K562 (cell line): ENCODE measurements around the gene KDM5A. TPM values are rescaled to one million over a fixed set of nuclear protein-coding genes. Genes with fewer than 3 reads are reported as not detected.

Experiments used
- polyA plus RNA-seq, 8 experiments: library from polyadenylated mRNA; depleted of rRNA in 4 of 8; stranded (reverse) in 5 of 8; unstranded in 3 of 8; fragments of >200 nt; fragmentation: Nextera tagmentation in 2 of 8; fragmentation: Illumina TruSeq in 1 of 8; extraction: Ambion mirVana in 2 of 8; extraction: Trizol in 1 of 8; gene quantifications; 2 replicates each; pipeline versions ENCODE4 v1.2.1 to v1.2.3, GENCODE V29; 2011 to 2014; ENCODE audit warnings: inconsistent platforms in 1 of 8, missing spikeins in 1 of 8
- total RNA-seq, 7 experiments: library from RNA; depleted of rRNA in 6 of 7; stranded (reverse); fragments of >200 nt in 6 of 7; fragmentation: Illumina TruSeq in 2 of 7; extraction: Trizol in 2 of 7; gene quantifications; 2 replicates each; pipeline versions ENCODE4 v1.2.1 to v1.2.3, GENCODE V29; 2011 to 2021; ENCODE audit warnings: low replicate concordance in 1 of 7

KDM5A gene
- total and polyA plus RNA-seq, 9 of the 15 experiments (the other 6 are each of a cell fraction or from before 2014, with no cell fraction given), result 5.5 to 35.1 (median 13.1) TPM

Other genes with a start within 250 kb of the KDM5A start
- not detected in 2 replicates for gene SLC6A12, start 175.2 kb downstream of the KDM5A start, total RNA-seq (2014; rRNA removed)
- gene SLC6A12, start 175.2 kb downstream of the KDM5A start, total RNA-seq (2014; rRNA removed; fragmentation: Illumina TruSeq; extraction: Trizol), result not detected in 2 replicates
- gene SLC6A12, start 175.2 kb downstream of the KDM5A start, total RNA-seq (2015; rRNA removed; fragmentation: Illumina TruSeq; extraction: Trizol), result not detected in 2 replicates
- gene SLC6A12, start 175.2 kb downstream of the KDM5A start, total RNA-seq (2021), result not detected in 2 replicates
- 0.04 TPM in 1 of 2 replicates, not detected in the other for gene SLC6A12, start 175.2 kb downstream of the KDM5A start, polyA plus RNA-seq (2011; rRNA removed)
- not detected in 2 replicates for gene SLC6A12, start 175.2 kb downstream of the KDM5A start, polyA plus RNA-seq (2014; fragmentation: Illumina TruSeq; extraction: Trizol)
- gene SLC6A12, start 175.2 kb downstream of the KDM5A start, polyA plus RNA-seq (2014; fragmentation: Nextera tagmentation; extraction: Ambion mirVana), result not detected
- gene SLC6A12, start 175.2 kb downstream of the KDM5A start, polyA plus RNA-seq (2014; rRNA removed), result not detected in 2 replicates
- not detected in 2 replicates for gene SLC6A13, start 126.5 kb downstream of the KDM5A start, total RNA-seq (2014; rRNA removed)
- 0.22 TPM in 1 of 2 replicates, not detected in the other for gene SLC6A13, start 126.5 kb downstream of the KDM5A start, total RNA-seq (2014; rRNA removed; fragmentation: Illumina TruSeq; extraction: Trizol)
- not detected in 2 replicates for gene SLC6A13, start 126.5 kb downstream of the KDM5A start, total RNA-seq (2015; rRNA removed; fragmentation: Illumina TruSeq; extraction: Trizol)
- 0.33 and 0.38 TPM in 2 replicates for gene SLC6A13, start 126.5 kb downstream of the KDM5A start, total RNA-seq (2021)
- gene SLC6A13, start 126.5 kb downstream of the KDM5A start, polyA plus RNA-seq (2011; rRNA removed), result 0.09 TPM in 1 of 2 replicates, not detected in the other
- gene SLC6A13, start 126.5 kb downstream of the KDM5A start, polyA plus RNA-seq (2014; fragmentation: Illumina TruSeq; extraction: Trizol), result 0.09 TPM in 1 of 2 replicates, not detected in the other
- under 1 TPM in 1 of 2 experiments, not detected in 1; 0.06 TPM for gene SLC6A13, start 126.5 kb downstream of the KDM5A start, polyA plus RNA-seq (2014; fragmentation: Nextera tagmentation; extraction: Ambion mirVana)
- 0.30 TPM in 1 of 2 replicates, not detected in the other for gene SLC6A13, start 126.5 kb downstream of the KDM5A start, polyA plus RNA-seq (2014; rRNA removed)
- 15.8 and 21.6 TPM in 2 replicates for gene CCDC77, start 12.3 kb upstream of the KDM5A start, total RNA-seq (2014; rRNA removed)
- 26.5 and 27.8 TPM in 2 replicates for gene CCDC77, start 12.3 kb upstream of the KDM5A start, total RNA-seq (2014; rRNA removed; fragmentation: Illumina TruSeq; extraction: Trizol)
- 21.0 and 22.2 TPM in 2 replicates for gene CCDC77, start 12.3 kb upstream of the KDM5A start, total RNA-seq (2015; rRNA removed; fragmentation: Illumina TruSeq; extraction: Trizol)
- 10.5 and 11.9 TPM in 2 replicates for gene CCDC77, start 12.3 kb upstream of the KDM5A start, total RNA-seq (2021)
- gene CCDC77, start 12.3 kb upstream of the KDM5A start, polyA plus RNA-seq (2011; rRNA removed), result 16.1 and 16.3 TPM in 2 replicates
- gene CCDC77, start 12.3 kb upstream of the KDM5A start, polyA plus RNA-seq (2014; fragmentation: Illumina TruSeq; extraction: Trizol), result 21.2 and 21.8 TPM in 2 replicates
- gene CCDC77, start 12.3 kb upstream of the KDM5A start, polyA plus RNA-seq (2014; fragmentation: Nextera tagmentation; extraction: Ambion mirVana), result 10 to 100 TPM; 11.8 to 17.8 TPM
- 14.8 and 26.4 TPM in 2 replicates for gene CCDC77, start 12.3 kb upstream of the KDM5A start, polyA plus RNA-seq (2014; rRNA removed)
- not detected in 2 replicates for gene B4GALNT3, start 70.6 kb upstream of the KDM5A start, total RNA-seq (2014; rRNA removed)
- gene B4GALNT3, start 70.6 kb upstream of the KDM5A start, total RNA-seq (2014; rRNA removed; fragmentation: Illumina TruSeq; extraction: Trizol), result not detected in 2 replicates
- gene B4GALNT3, start 70.6 kb upstream of the KDM5A start, total RNA-seq (2015; rRNA removed; fragmentation: Illumina TruSeq; extraction: Trizol), result not detected in 2 replicates
- 0.04 and 0.07 TPM in 2 replicates for gene B4GALNT3, start 70.6 kb upstream of the KDM5A start, total RNA-seq (2021)
- gene B4GALNT3, start 70.6 kb upstream of the KDM5A start, polyA plus RNA-seq (2011; rRNA removed), result 0.18 and 0.36 TPM in 2 replicates
- gene B4GALNT3, start 70.6 kb upstream of the KDM5A start, polyA plus RNA-seq (2014; fragmentation: Illumina TruSeq; extraction: Trizol), result 0.10 TPM in 1 of 2 replicates, not detected in the other
- not detected for gene B4GALNT3, start 70.6 kb upstream of the KDM5A start, polyA plus RNA-seq (2014; fragmentation: Nextera tagmentation; extraction: Ambion mirVana)
- gene B4GALNT3, start 70.6 kb upstream of the KDM5A start, polyA plus RNA-seq (2014; rRNA removed), result not detected in 2 replicates